GM12878 (cell line): Measurements from ENCODE around the gene MAPRE2.

Experiments
- CEBPB ChIP-seq, 2 experiments: fragments of 150-350 bp in 1 of 2; IDR thresholded peaks; 2 replicates each; pipeline ENCODE4 v1.6.1; 2012 to 2014; ENCODE audit warnings: low read depth in 2 of 2, low read length in 2 of 2, borderline replicate concordance in 1 of 2, inconsistent platforms in 1 of 2
- CHD1 ChIP-seq: IDR thresholded peaks from 2 replicates; pipeline ENCODE4 v1.6.1; 2012; ENCODE audit warnings: low read depth, low read length, improper control_type of control experiment
- CTCF ChIP-seq, 3 experiments: IDR thresholded peaks in 2 of 3; conservative IDR thresholded peaks in 1 of 3; 2 replicates each; pipeline ENCODE4 v1.5.1; 2011; ENCODE audit warnings: low read depth in 3 of 3, low read length in 3 of 3, mild to moderate bottlenecking in 3 of 3, control low read depth in 2 of 3, moderate library complexity in 2 of 3, inconsistent platforms in 1 of 3, mixed read lengths in 1 of 3; ENCODE audit not compliant: control insufficient read depth in 2 of 3, insufficient read depth in 1 of 3; ENCODE audit errors: extremely low read depth in 1 of 3
- E4F1 ChIP-seq: fragments of 450-650 bp; IDR thresholded peaks from 2 replicates; pipeline ENCODE4 v1.6.1; 2018; ENCODE audit warnings: borderline replicate concordance, mild to moderate bottlenecking; ENCODE audit not compliant: partially characterized antibody
- HCFC1 ChIP-seq: fragments of 150-350 bp; IDR thresholded peaks from 2 replicates; pipeline ENCODE4 v1.6.1; 2014; ENCODE audit warnings: low read length
- MXI1 ChIP-seq: fragments of 150-350 bp; IDR thresholded peaks from 2 replicates; pipeline ENCODE4 v1.6.1; 2011; ENCODE audit warnings: low read depth, mild to moderate bottlenecking, inconsistent platforms, low read length, improper control_type of control experiment
- PAX5 ChIP-seq: IDR thresholded peaks from 2 replicates; pipeline ENCODE4 v1.6.1; 2011; ENCODE audit warnings: low read depth, low read length, borderline replicate concordance
- POLR2AphosphoS2 ChIP-seq: IDR thresholded peaks from 2 replicates; pipeline ENCODE4 v1.6.1; 2011; ENCODE audit warnings: low read depth, mild to moderate bottlenecking, low read length, improper control_type of control experiment, moderate library complexity
- RCOR1 ChIP-seq: conservative IDR thresholded peaks from 2 replicates; pipeline ENCODE4 v1.6.1; 2012; ENCODE audit warnings: low read depth, low read length, improper control_type of control experiment
- SUPT20H ChIP-seq: IDR thresholded peaks from 2 replicates; pipeline ENCODE4 v1.6.1; 2011; ENCODE audit warnings: low read depth, mild to moderate bottlenecking, low read length, moderate library complexity, borderline replicate concordance; ENCODE audit not compliant: control insufficient read depth
- ZZZ3 ChIP-seq: IDR thresholded peaks from 2 replicates; pipeline ENCODE4 v1.6.1; 2011; ENCODE audit warnings: low read depth; ENCODE audit not compliant: control insufficient read depth, insufficient read length
- TF ChIP-seq, protein P1 (sequence below): fragments of 450-650 bp; IDR thresholded peaks from 2 replicates; pipeline ENCODE4 v1.6.1; 2017; ENCODE audit warnings: mild to moderate bottlenecking, low read depth, inconsistent platforms; ENCODE audit not compliant: poor library complexity, severe bottlenecking

DNA sequence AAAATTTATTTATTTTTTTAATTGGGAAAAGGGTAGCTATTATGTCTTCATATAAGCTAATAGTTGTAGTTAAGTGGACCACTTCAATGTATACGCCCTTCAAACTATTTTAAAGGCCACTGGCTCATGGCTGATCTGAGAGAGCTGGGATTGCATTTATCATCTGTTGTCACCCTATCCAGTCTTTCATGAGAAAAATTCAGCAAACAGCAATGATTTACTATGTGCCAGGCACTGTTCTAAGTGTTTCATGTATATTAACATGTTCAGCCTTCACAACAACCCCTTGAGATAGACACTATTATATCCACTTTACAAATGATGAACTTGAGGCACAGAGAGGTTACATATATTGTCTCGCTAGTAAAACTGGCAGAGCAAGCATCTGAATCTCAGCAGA is 133.5 kb downstream of the MAPRE2 start:
- no peak for TF ChIP-seq CHD1
- no peak for TF ChIP-seq MXI1
- no peak for TF ChIP-seq SUPT20H
- no peak for TF ChIP-seq CEBPB (IDR thresholded peaks at IDR 0.05; ENCODE audit: borderline replicate concordance in 1 of 2, low read depth in 2 of 2, low read length in 2 of 2)
- no peak for TF ChIP-seq E4F1
- TF ChIP-seq ZZZ3: no peak
- TF ChIP-seq CTCF (IDR thresholded peaks at IDR 0.05 in 2 of 3, conservative IDR thresholded peaks at IDR 0.05 in 1 of 3; ENCODE audit: control insufficient read depth in 2 of 3, extremely low read depth in 1 of 3, insufficient read depth in 1 of 3, low read depth in 3 of 3, low read length in 3 of 3): no peak
- TF ChIP-seq HCFC1: no peak
- no peak for TF ChIP-seq PAX5
- no peak for TF ChIP-seq RCOR1
- TF ChIP-seq, protein P1, sequence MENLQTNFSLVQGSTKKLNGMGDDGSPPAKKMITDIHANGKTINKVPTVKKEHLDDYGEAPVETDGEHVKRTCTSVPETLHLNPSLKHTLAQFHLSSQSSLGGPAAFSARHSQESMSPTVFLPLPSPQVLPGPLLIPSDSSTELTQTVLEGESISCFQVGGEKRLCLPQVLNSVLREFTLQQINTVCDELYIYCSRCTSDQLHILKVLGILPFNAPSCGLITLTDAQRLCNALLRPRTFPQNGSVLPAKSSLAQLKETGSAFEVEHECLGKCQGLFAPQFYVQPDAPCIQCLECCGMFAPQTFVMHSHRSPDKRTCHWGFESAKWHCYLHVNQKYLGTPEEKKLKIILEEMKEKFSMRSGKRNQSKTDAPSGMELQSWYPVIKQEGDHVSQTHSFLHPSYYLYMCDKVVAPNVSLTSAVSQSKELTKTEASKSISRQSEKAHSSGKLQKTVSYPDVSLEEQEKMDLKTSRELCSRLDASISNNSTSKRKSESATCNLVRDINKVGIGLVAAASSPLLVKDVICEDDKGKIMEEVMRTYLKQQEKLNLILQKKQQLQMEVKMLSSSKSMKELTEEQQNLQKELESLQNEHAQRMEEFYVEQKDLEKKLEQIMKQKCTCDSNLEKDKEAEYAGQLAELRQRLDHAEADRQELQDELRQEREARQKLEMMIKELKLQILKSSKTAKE: no peak
- no peak for TF ChIP-seq POLR2AphosphoS2
